ENCODE data around the gene CCN6. TPM values are rescaled to one million over a fixed set of nuclear protein-coding genes. Genes with fewer than 3 reads are reported as not detected.

The CCN6 gene
- total and polyA plus RNA-seq, 7 donors, result 0.01 TPM; not detected in 6

DNA sequence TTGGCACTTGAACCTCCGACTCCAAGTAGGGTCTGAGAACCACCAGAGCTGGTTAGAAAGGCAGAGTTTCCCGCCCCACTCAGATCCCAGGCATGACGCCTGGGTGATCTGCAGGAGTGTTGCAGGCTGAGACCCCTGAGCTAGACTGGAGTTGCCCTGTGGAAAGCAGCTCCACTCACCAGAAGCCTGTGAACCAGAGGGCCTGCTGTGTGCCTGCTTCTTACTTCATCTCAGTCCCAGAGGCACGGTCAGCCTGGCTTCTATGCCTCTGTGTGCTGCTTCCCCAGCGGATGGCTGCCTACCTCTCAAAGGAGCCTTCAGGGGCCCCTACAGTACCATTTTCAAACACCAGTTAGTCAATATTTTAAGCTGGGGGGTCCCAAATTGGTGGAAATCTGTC, 15.6 kb upstream of the CCN6 start:
- 60 to 80% (median 65%) methylated on average over 5 of the region's 5 CpGs for WGBS, 3 donors
- Histone ChIP-seq H3K36me3 (ENCODE audit: insufficient read depth in 1 of 2, low read depth in 1 of 2) (no peaks in the 10 kb centered on the region), H3K27me3 (ENCODE audit: insufficient read depth in 3 of 3, low read length in 2 of 3) (peaks cover 0 to 4% (median 0%) of the 10 kb centered on the region in 3 donors), H3K4me3 (no peak overlapping the region), H3K4me1 (peaks cover 6% of the 10 kb centered on the region), H3K9me3 (no peaks in the 10 kb centered on the region), H3K27ac (peak overlapping the region; percentile 58)
- intact Hi-C loops (cut with DNase I), result loop anchor here in 1 of 2 donors (5.0 kb wide), 1 partner anchor 331 kb away; no protein-coding TSS in a partner anchor
- peak; percentile 40 to 70 for DNase-seq
- TF ChIP-seq, protein P1, sequence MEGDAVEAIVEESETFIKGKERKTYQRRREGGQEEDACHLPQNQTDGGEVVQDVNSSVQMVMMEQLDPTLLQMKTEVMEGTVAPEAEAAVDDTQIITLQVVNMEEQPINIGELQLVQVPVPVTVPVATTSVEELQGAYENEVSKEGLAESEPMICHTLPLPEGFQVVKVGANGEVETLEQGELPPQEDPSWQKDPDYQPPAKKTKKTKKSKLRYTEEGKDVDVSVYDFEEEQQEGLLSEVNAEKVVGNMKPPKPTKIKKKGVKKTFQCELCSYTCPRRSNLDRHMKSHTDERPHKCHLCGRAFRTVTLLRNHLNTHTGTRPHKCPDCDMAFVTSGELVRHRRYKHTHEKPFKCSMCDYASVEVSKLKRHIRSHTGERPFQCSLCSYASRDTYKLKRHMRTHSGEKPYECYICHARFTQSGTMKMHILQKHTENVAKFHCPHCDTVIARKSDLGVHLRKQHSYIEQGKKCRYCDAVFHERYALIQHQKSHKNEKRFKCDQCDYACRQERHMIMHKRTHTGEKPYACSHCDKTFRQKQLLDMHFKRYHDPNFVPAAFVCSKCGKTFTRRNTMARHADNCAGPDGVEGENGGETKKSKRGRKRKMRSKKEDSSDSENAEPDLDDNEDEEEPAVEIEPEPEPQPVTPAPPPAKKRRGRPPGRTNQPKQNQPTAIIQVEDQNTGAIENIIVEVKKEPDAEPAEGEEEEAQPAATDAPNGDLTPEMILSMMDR (IDR thresholded peaks at IDR 0.05), result no peak
- ATAC-seq, result peak in 3 of 4 donors; percentile 17 to 23 (median 17)

DNA sequence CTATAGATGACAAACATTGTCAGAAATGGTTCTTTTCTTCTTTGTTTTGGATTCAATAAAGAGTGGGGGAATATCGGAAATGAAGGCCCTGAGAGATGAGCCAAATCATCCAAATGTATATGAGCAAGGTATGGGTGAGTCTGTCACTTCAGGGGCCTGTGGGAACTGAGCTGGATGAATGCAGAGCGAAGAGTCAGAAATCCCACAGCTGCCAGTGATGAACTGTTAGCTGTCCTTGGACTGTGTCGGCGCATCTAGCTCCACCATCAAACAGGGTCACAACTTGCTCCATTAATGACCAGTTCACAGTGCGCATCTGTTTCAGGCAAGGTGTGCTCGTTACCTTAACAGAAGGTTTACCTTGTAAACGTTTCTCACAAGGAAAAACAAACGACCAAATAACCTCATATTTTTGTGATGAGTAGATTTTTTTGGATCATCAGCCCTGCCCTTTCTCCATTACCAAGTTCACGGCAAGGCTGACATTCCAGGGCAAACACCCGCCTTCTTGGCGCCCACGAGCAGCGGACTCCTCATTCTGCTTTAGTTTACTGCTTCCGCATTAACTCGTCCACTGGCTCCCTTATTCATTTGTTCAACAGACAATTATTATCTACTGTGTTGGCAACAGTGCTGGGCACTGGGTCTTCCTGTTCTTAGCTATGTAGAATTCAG, 15.0 kb upstream of the CCN6 start:
- ATAC-seq, result no peak
- TF ChIP-seq, protein P1 (IDR thresholded peaks at IDR 0.05), result no peak
- no peaks in the 10 kb centered on the region for H3K9me3 ChIP-seq
- H3K4me1 ChIP-seq, result peaks cover 6% of the 10 kb centered on the region
- 79 to 88% (median 80%) methylated on average over 15 of the region's 15 CpGs for WGBS, 3 donors
- H3K27me3 ChIP-seq (ENCODE audit: insufficient read depth in 3 of 3, low read length in 2 of 3), result peaks cover 0 to 4% (median 0%) of the 10 kb centered on the region in 3 donors
- intact Hi-C loops (cut with DNase I), result loop anchor here in 1 of 2 donors (5.0 kb wide), 1 partner anchor 332 kb away; no protein-coding TSS in a partner anchor
- H3K36me3 ChIP-seq (ENCODE audit: insufficient read depth in 1 of 2, low read depth in 1 of 2), result no peaks in the 10 kb centered on the region
- peak overlapping the region; percentile 58 for H3K27ac ChIP-seq
- H3K4me3 ChIP-seq, result no peak overlapping the region
- DNase-seq, result peak in 1 of 2 donors; percentile 57

DNA sequence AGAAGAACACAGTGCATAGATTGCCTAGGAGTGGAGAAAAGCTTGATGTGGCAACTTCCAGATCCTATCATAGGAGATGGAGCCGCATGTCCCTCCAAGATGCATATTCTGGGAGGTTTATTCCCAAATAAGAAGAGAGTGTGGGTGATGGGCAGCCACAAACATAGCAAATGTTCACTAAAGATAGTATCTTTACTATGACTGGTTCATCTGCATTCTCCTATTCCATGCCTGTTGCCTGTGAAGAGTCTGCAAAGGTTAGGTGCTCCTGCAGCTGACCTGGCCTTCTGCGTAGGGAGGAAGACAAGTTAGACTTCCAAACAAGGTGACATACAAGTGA, 14.5 kb upstream of the CCN6 start:
- WGBS, 3 donors, result 73 to 100% (median 75%) methylated on average over 2 of the region's 2 CpGs
- DNase-seq, result no peak
- Histone ChIP-seq H3K36me3 (ENCODE audit: insufficient read depth in 1 of 2, low read depth in 1 of 2) (no peaks in the 10 kb centered on the region), H3K27me3 (ENCODE audit: insufficient read depth in 3 of 3, low read length in 2 of 3) (peaks cover 0 to 4% (median 0%) of the 10 kb centered on the region in 3 donors), H3K27ac (no peak overlapping the region), H3K9me3 (no peaks in the 10 kb centered on the region), H3K4me3 (no peak overlapping the region), H3K4me1 (peaks cover 6% of the 10 kb centered on the region)
- no peak for ATAC-seq
- intact Hi-C loops (cut with DNase I), result loop anchor here in 1 of 2 donors (5.0 kb wide), 1 partner anchor 332 kb away; no protein-coding TSS in a partner anchor
- TF ChIP-seq, protein P1 (IDR thresholded peaks at IDR 0.05), result no peak

DNA sequence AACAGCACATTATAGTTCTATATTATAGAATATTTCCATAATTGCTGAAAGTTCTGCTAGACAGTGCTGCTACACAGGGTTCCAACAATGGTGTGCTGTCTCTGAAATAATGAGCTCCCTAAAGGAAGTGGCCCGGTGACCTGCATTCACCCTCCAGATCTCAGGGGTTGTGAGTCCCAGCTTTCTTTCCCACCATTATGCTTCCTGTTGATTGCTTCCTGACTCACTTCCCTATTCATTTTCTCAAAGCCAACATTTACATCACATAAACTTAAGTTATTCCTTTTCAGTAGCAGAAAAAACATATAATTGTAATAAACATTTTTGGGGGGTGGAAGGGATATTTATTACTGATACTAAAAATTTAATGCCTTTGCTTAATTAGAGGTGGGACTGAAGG, 12.9 kb upstream of the CCN6 start:
- ATAC-seq (no peak), DNase-seq (no peak)
- Histone ChIP-seq H3K4me1 (peaks cover 6% of the 10 kb centered on the region), H3K27me3 (ENCODE audit: insufficient read depth in 3 of 3, low read length in 2 of 3) (peaks cover 0 to 4% (median 0%) of the 10 kb centered on the region in 3 donors), H3K36me3 (ENCODE audit: insufficient read depth in 1 of 2, low read depth in 1 of 2) (no peaks in the 10 kb centered on the region), H3K9me3 (no peaks in the 10 kb centered on the region), H3K27ac (no peak overlapping the region), H3K4me3 (no peak overlapping the region)
- TF ChIP-seq, protein P1 (IDR thresholded peaks at IDR 0.05), result no peak
- intact Hi-C loops (cut with DNase I), result loop anchor here in 1 of 2 donors (10.0 kb wide), 1 partner anchor 786 kb away; a partner anchor contains a TSS
- 52 to 72% (median 62%) methylated on average over 1 of the region's 1 CpG for WGBS, 3 donors
